Liver (tissue), 9 donors: ENCODE data around the gene ZNF740. TPM values are rescaled to one million over a fixed set of nuclear protein-coding genes. Genes with fewer than 3 reads are reported as not detected.

Experiments
- DNase-seq: peaks from one replicate; pipeline ENCODE4 v3.0.0-alpha.2; 2017; ENCODE audit warnings: low spot score
- H3K27ac ChIP-seq, 2 donors: one replicate each; pipeline ENCODE4 v1.7.0; 2013; ENCODE audit warnings: inconsistent platforms in 2 of 2, low read length in 2 of 2, control low read depth in 1 of 2, low read depth in 1 of 2, mild to moderate bottlenecking in 1 of 2
- H3K27me3 ChIP-seq, 4 donors: one replicate each; pipeline versions ENCODE4 v1.6.1 to v1.7.0; 2013; ENCODE audit warnings: low read length in 3 of 4, inconsistent platforms in 1 of 4, mild to moderate bottlenecking in 1 of 4, moderate library complexity in 1 of 4; ENCODE audit not compliant: control insufficient read depth in 4 of 4, insufficient read depth in 4 of 4
- H3K36me3 ChIP-seq, 4 donors: one replicate each; pipeline versions ENCODE4 v1.6.1 to v1.7.0; 2013; ENCODE audit warnings: low read length in 3 of 4, mild to moderate bottlenecking in 3 of 4, low read depth in 1 of 4, moderate library complexity in 1 of 4; ENCODE audit not compliant: control insufficient read depth in 4 of 4, insufficient read depth in 3 of 4
- H3K4me1 ChIP-seq, 4 donors: one replicate each; pipeline versions ENCODE4 v1.6.1 to v1.7.0; 2013; ENCODE audit warnings: low read length in 3 of 4, mild to moderate bottlenecking in 3 of 4, moderate library complexity in 1 of 4; ENCODE audit not compliant: control insufficient read depth in 4 of 4, insufficient read depth in 4 of 4
- H3K4me3 ChIP-seq, 3 donors: one replicate each; pipeline versions ENCODE4 v1.6.1 to v1.7.0; 2013; ENCODE audit warnings: low read length in 3 of 3, control low read depth in 1 of 3, low read depth in 1 of 3, mild to moderate bottlenecking in 1 of 3
- H3K9ac ChIP-seq, 2 donors: one replicate each; pipeline ENCODE4 v1.7.0; 2013; ENCODE audit warnings: low read length in 2 of 2, mild to moderate bottlenecking in 2 of 2, moderate library complexity in 2 of 2, control low read depth in 1 of 2, low read depth in 1 of 2
- H3K9me3 ChIP-seq, 4 donors: one replicate each; pipeline versions ENCODE4 v1.6.1 to v1.7.0; 2013; ENCODE audit warnings: low read length in 3 of 4; ENCODE audit not compliant: control insufficient read depth in 4 of 4
- EGR1 ChIP-seq, 2 donors: IDR thresholded peaks; 2 replicates each; pipeline ENCODE4 v1.6.1; 2016 to 2018; ENCODE audit warnings: antibody characterized with exemption in 2 of 2, low read depth in 2 of 2
- FOXA1 ChIP-seq: IDR thresholded peaks from 2 replicates; pipeline ENCODE4 v1.6.1; 2016; ENCODE audit warnings: antibody characterized with exemption
- FOXA2 ChIP-seq: IDR thresholded peaks from 2 replicates; pipeline ENCODE4 v1.6.1; 2016; ENCODE audit warnings: antibody characterized with exemption
- GABPA ChIP-seq, 2 donors: IDR thresholded peaks in 1 of 2; conservative IDR thresholded peaks in 1 of 2; 2 replicates each; pipeline ENCODE4 v1.6.1; 2016; ENCODE audit warnings: antibody characterized with exemption in 2 of 2, mild to moderate bottlenecking in 1 of 2, moderate library complexity in 1 of 2
- HNF4A ChIP-seq, 2 donors: conservative IDR thresholded peaks; 2 replicates each; pipeline ENCODE4 v1.6.1; 2016; ENCODE audit warnings: antibody characterized with exemption in 2 of 2, mild to moderate bottlenecking in 2 of 2
- HNF4G ChIP-seq: IDR thresholded peaks from 2 replicates; pipeline ENCODE4 v1.6.1; 2016; ENCODE audit warnings: antibody characterized with exemption
- JUND ChIP-seq, 2 donors: IDR thresholded peaks; 2 replicates each; pipeline ENCODE4 v1.6.1; 2016; ENCODE audit warnings: antibody characterized with exemption in 2 of 2
- NR2F2 ChIP-seq: IDR thresholded peaks from 2 replicates; pipeline ENCODE4 v1.6.1; 2016; ENCODE audit warnings: antibody characterized with exemption
- RAD21 ChIP-seq, 2 donors: IDR thresholded peaks; 2 replicates each; pipeline ENCODE4 v1.6.1; 2016; ENCODE audit warnings: antibody characterized with exemption in 2 of 2, mild to moderate bottlenecking in 2 of 2
- RXRA ChIP-seq, 2 donors: IDR thresholded peaks; 2 replicates each; pipeline ENCODE4 v1.6.1; 2017 to 2018; ENCODE audit warnings: antibody characterized with exemption in 2 of 2, mild to moderate bottlenecking in 1 of 2
- SP1 ChIP-seq: IDR thresholded peaks from 2 replicates; pipeline ENCODE4 v1.6.1; 2018; ENCODE audit warnings: antibody characterized with exemption, mild to moderate bottlenecking
- TAF1 ChIP-seq: conservative IDR thresholded peaks from 2 replicates; pipeline ENCODE4 v1.6.1; 2016; ENCODE audit warnings: antibody characterized with exemption, mild to moderate bottlenecking
- YY1 ChIP-seq: IDR thresholded peaks from 2 replicates; pipeline ENCODE4 v1.6.1; 2016; ENCODE audit warnings: antibody characterized with exemption, mild to moderate bottlenecking
- WGBS: extraction: QIAGEN DNeasy Blood & Tissue Kit; methylation state at CpG from one replicate; pipeline ENCODE4 v1.1.7; 2013; 5-methylcytosine and 5-hydroxymethylcytosine counted together
- polyA plus RNA-seq, 2 donors: library from polyadenylated mRNA; stranded (reverse) in 1 of 2; unstranded in 1 of 2; fragments of 200-250 nt in 1 of 2; fragments of >200 nt in 1 of 2; fragmentation: Nextera tagmentation in 1 of 2; extraction: Ambion mirVana in 1 of 2; gene quantifications; one replicate each; pipeline versions ENCODE4 v1.2.1 to v1.2.3, GENCODE V29; 2013 to 2015
- total RNA-seq, 2 donors: library from RNA; depleted of rRNA; stranded (reverse); fragments of >200 nt; gene quantifications; one replicate each; pipeline ENCODE4 v1.2.3, GENCODE V29; 2014
- TF ChIP-seq, protein P1 (sequence below): IDR thresholded peaks from 2 replicates; pipeline ENCODE4 v1.6.1; 2016; ENCODE audit warnings: antibody characterized with exemption, mild to moderate bottlenecking
- TF ChIP-seq, protein P2 (sequence below): IDR thresholded peaks from 2 replicates; pipeline ENCODE4 v1.6.1; 2016; ENCODE audit warnings: antibody characterized with exemption
- TF ChIP-seq, protein P3 (sequence below): IDR thresholded peaks from 2 replicates; pipeline ENCODE4 v1.6.1; 2016; ENCODE audit warnings: antibody characterized with exemption
- TF ChIP-seq, protein P4 (sequence below): fragments of 150-350 bp; IDR thresholded peaks from 2 replicates; pipeline ENCODE4 v1.5.1; 2017; ENCODE audit warnings: improper control_type of control experiment, low read depth, low read length; ENCODE audit not compliant: missing input control
- TF ChIP-seq, protein P5 (sequence below): IDR thresholded peaks from 2 replicates; pipeline ENCODE4 v1.6.1; 2016; ENCODE audit warnings: antibody characterized with exemption
- donor health status: healthy.
- donor health status: healthy.
- donor health status: healthy.
- donor health status: healthy.
- donor health status: healthy.

ZNF740 gene
- total and polyA plus RNA-seq, 4 donors: 1.4 to 14.4 (median 6.3) TPM

- no peak for DNase-seq
- no peaks in the 10 kb centered on the region for H3K9me3 ChIP-seq
- H3K4me3 ChIP-seq: no peak overlapping the region
- peaks cover 0 to 42% (median 10%) of the 10 kb centered on the region in 4 donors for H3K4me1 ChIP-seq
- no peaks in the 10 kb centered on the region for H3K36me3 ChIP-seq
- H3K9ac ChIP-seq: no peak overlapping the region
- TF ChIP-seq EGR1 (IDR thresholded peaks at IDR 0.05; ENCODE audit: low read depth in 2 of 2): no peak
- TF ChIP-seq, protein P1, sequence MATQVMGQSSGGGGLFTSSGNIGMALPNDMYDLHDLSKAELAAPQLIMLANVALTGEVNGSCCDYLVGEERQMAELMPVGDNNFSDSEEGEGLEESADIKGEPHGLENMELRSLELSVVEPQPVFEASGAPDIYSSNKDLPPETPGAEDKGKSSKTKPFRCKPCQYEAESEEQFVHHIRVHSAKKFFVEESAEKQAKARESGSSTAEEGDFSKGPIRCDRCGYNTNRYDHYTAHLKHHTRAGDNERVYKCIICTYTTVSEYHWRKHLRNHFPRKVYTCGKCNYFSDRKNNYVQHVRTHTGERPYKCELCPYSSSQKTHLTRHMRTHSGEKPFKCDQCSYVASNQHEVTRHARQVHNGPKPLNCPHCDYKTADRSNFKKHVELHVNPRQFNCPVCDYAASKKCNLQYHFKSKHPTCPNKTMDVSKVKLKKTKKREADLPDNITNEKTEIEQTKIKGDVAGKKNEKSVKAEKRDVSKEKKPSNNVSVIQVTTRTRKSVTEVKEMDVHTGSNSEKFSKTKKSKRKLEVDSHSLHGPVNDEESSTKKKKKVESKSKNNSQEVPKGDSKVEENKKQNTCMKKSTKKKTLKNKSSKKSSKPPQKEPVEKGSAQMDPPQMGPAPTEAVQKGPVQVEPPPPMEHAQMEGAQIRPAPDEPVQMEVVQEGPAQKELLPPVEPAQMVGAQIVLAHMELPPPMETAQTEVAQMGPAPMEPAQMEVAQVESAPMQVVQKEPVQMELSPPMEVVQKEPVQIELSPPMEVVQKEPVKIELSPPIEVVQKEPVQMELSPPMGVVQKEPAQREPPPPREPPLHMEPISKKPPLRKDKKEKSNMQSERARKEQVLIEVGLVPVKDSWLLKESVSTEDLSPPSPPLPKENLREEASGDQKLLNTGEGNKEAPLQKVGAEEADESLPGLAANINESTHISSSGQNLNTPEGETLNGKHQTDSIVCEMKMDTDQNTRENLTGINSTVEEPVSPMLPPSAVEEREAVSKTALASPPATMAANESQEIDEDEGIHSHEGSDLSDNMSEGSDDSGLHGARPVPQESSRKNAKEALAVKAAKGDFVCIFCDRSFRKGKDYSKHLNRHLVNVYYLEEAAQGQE: no peak
- no peak for TF ChIP-seq TAF1
- TF ChIP-seq, protein P2, sequence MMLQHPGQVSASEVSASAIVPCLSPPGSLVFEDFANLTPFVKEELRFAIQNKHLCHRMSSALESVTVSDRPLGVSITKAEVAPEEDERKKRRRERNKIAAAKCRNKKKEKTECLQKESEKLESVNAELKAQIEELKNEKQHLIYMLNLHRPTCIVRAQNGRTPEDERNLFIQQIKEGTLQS: no peak
- TF ChIP-seq YY1: no peak
- TF ChIP-seq GABPA (IDR thresholded peaks at IDR 0.05 in 1 of 2, conservative IDR thresholded peaks at IDR 0.05 in 1 of 2): no peak
- TF ChIP-seq, protein P3, sequence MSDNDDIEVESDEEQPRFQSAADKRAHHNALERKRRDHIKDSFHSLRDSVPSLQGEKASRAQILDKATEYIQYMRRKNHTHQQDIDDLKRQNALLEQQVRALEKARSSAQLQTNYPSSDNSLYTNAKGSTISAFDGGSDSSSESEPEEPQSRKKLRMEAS: no peak
- no peak for TF ChIP-seq FOXA2
- TF ChIP-seq SP1: no peak
- TF ChIP-seq FOXA1: no peak
- no peak for TF ChIP-seq RAD21 (IDR thresholded peaks at IDR 0.05)
- TF ChIP-seq NR2F2: no peak
- no peak for TF ChIP-seq JUND (IDR thresholded peaks at IDR 0.05)
- TF ChIP-seq, protein P4, sequence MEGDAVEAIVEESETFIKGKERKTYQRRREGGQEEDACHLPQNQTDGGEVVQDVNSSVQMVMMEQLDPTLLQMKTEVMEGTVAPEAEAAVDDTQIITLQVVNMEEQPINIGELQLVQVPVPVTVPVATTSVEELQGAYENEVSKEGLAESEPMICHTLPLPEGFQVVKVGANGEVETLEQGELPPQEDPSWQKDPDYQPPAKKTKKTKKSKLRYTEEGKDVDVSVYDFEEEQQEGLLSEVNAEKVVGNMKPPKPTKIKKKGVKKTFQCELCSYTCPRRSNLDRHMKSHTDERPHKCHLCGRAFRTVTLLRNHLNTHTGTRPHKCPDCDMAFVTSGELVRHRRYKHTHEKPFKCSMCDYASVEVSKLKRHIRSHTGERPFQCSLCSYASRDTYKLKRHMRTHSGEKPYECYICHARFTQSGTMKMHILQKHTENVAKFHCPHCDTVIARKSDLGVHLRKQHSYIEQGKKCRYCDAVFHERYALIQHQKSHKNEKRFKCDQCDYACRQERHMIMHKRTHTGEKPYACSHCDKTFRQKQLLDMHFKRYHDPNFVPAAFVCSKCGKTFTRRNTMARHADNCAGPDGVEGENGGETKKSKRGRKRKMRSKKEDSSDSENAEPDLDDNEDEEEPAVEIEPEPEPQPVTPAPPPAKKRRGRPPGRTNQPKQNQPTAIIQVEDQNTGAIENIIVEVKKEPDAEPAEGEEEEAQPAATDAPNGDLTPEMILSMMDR: no peak
- TF ChIP-seq HNF4G: no peak
- TF ChIP-seq RXRA (IDR thresholded peaks at IDR 0.05): no peak
- TF ChIP-seq HNF4A (conservative IDR thresholded peaks at IDR 0.05): no peak
- TF ChIP-seq, protein P5, sequence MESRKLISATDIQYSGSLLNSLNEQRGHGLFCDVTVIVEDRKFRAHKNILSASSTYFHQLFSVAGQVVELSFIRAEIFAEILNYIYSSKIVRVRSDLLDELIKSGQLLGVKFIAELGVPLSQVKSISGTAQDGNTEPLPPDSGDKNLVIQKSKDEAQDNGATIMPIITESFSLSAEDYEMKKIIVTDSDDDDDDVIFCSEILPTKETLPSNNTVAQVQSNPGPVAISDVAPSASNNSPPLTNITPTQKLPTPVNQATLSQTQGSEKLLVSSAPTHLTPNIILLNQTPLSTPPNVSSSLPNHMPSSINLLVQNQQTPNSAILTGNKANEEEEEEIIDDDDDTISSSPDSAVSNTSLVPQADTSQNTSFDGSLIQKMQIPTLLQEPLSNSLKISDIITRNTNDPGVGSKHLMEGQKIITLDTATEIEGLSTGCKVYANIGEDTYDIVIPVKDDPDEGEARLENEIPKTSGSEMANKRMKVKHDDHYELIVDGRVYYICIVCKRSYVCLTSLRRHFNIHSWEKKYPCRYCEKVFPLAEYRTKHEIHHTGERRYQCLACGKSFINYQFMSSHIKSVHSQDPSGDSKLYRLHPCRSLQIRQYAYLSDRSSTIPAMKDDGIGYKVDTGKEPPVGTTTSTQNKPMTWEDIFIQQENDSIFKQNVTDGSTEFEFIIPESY: no peak
- H3K27ac ChIP-seq: peak overlapping the region; percentile 25 to 46
- WGBS: 64% methylated on average over 3 of the region's 3 CpGs
- H3K27me3 ChIP-seq: no peaks in the 10 kb centered on the region
Observed at GRCh38 chr12:53217931-53218307, 37.4 kb downstream of the ZNF740 start.
